ENCODE measurements around the gene CYTL1. TPM values are rescaled to one million over a fixed set of nuclear protein-coding genes. Genes with fewer than 3 reads are reported as not detected.
"Not testable (repeated sequence)": the region's sequence is repeated elsewhere in the genome, so short reads cannot be mapped to it uniquely, and the experiment has no call there.

Gene CYTL1, protein sequence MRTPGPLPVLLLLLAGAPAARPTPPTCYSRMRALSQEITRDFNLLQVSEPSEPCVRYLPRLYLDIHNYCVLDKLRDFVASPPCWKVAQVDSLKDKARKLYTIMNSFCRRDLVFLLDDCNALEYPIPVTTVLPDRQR
- total RNA-seq, result 1 to 10 TPM in 1 of 5 donors, under 1 TPM in 2, not detected in 2; 0.38 to 1.6 (median 0.59) TPM
- total RNA-seq (2013), result 0.11 TPM
- total RNA-seq, result 0 to 1.6 (median 0.26) reads per million in 29 experiments

DNA sequence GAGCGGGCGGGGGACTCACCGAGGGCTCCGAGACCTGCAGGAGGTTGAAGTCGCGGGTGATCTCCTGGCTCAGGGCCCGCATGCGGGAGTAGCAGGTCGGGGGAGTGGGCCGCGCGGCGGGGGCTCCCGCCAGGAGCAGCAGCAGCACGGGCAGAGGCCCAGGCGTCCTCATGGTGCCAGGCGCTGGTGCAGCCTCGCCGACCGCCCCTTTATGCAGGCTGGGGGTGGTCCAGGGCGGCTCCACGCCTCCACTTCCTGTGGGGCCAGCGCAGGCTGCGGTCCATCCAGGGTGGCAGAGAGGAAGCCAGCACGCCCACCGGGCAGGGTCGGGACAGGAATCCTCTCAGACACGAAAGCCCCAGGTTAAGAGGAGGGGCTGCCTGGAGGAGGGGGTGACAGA, at the start of gene CYTL1:
Gene CYTL1, minus strand, starts transcription at position 185 of the 400 bp plus-strand sequence. Its CDS starts 13 bp downstream, at position 172.
- ATAC-seq (replicated peaks in 1 of 4) (peak in 2 of 4 experiments; percentile 24 to 35), DNase-seq (no peak)
- 13% methylated on average over 24 of the region's 28 CpGs for WGBS (ENCODE audit: insufficient coverage)
- Histone ChIP-seq H3K4me3 (ENCODE audit: control insufficient read depth in 1 of 2, extremely low read depth in 1 of 2, low read length in 1 of 2) (no peak within 1 kb of the TSS), H3K9me3 (no peaks in the 10 kb centered on the region), H3K36me3 (ENCODE audit: control insufficient read depth in 2 of 2, extremely low read depth in 1 of 2, insufficient read depth in 1 of 2, low read length in 1 of 2) (no peaks in the 10 kb centered on the region), H3K27ac (ENCODE audit: low read length) (no peak within 1 kb of the TSS), H3K4me1 (ENCODE audit: control insufficient read depth in 1 of 2, extremely low read depth in 1 of 2, insufficient read depth in 2 of 2, low read length in 2 of 2) (peaks cover 0 to 9% of the 10 kb centered on the region in 2 experiments), H3K27me3 (replicated peaks in 1 of 2; ENCODE audit: control insufficient read depth in 2 of 2, extremely low read depth in 1 of 2, insufficient read depth in 2 of 2, low read length in 1 of 2) (peaks cover 0 to 35% of the 10 kb centered on the region in 2 experiments)
- H3K27me3 Mint-ChIP-seq, result peaks cover 19 to 27% of the 10 kb centered on the region in 2 donors
- no peak within 1 kb of the TSS for H3K4me3 Mint-ChIP-seq
- no peaks in the 10 kb centered on the region for H3K36me3 Mint-ChIP-seq
- H3K4me1 Mint-ChIP-seq, result peaks cover 0 to 2% (median 0%) of the 10 kb centered on the region in 3 donors
- peaks cover 0 to 6% (median 0%) of the 10 kb centered on the region in 3 donors for H3K9me3 Mint-ChIP-seq
- ChIA-PET POLR2A (no interaction called here), CTCF (no interaction called here)
- H3K27ac Mint-ChIP-seq, result no peak within 1 kb of the TSS

DNA sequence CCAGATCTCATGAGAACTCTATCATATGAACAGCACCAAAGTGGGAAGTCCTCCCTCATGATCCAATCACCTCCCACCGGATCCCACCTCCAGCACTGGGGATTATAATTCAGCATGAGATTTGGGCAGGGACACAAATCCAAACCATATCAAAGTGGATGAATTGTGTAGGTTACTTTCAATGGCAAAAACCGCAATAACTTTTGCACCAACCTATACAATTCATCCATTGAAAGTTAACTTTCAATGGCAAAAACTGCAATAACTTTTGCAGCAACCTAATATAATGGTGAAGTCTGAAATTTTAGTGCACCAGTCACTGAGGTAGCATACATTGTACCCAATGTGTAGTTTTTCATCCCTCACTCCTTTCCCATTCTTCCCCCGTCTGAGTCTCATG, 48.6 kb upstream of the CYTL1 start:
- no peak for ATAC-seq (replicated peaks in 1 of 4)
- no peaks in the 10 kb centered on the region for H3K4me1 ChIP-seq (ENCODE audit: control insufficient read depth in 1 of 2, extremely low read depth in 1 of 2, insufficient read depth in 2 of 2, low read length in 2 of 2)
- Mint-ChIP-seq H3K36me3 (no peaks in the 10 kb centered on the region), H3K9me3 (peaks cover 6 to 12% (median 10%) of the 10 kb centered on the region in 3 donors), H3K4me3 (no peak overlapping the region), H3K4me1 (no peaks in the 10 kb centered on the region), H3K27ac (no peak overlapping the region), H3K27me3 (peaks cover 6 to 8% of the 10 kb centered on the region in 2 donors)
- CTCF ChIA-PET, result no interaction called here
- H3K4me3 ChIP-seq (ENCODE audit: control insufficient read depth in 1 of 2, extremely low read depth in 1 of 2, low read length in 1 of 2), result no peak overlapping the region
- POLR2A ChIA-PET, result no interaction called here
- no peak overlapping the region for H3K27ac ChIP-seq (ENCODE audit: low read length)
- no CpG with 5 or more reads among the region's 3 CpGs for WGBS (ENCODE audit: insufficient coverage)
- H3K36me3 ChIP-seq (ENCODE audit: control insufficient read depth in 2 of 2, extremely low read depth in 1 of 2, insufficient read depth in 1 of 2, low read length in 1 of 2), result no peaks in the 10 kb centered on the region
- no peak for DNase-seq
- no peaks in the 10 kb centered on the region for H3K9me3 ChIP-seq
- H3K27me3 ChIP-seq (replicated peaks in 1 of 2; ENCODE audit: control insufficient read depth in 2 of 2, extremely low read depth in 1 of 2, insufficient read depth in 2 of 2, low read length in 1 of 2), result peaks cover 0 to 7% of the 10 kb centered on the region in 2 experiments

DNA sequence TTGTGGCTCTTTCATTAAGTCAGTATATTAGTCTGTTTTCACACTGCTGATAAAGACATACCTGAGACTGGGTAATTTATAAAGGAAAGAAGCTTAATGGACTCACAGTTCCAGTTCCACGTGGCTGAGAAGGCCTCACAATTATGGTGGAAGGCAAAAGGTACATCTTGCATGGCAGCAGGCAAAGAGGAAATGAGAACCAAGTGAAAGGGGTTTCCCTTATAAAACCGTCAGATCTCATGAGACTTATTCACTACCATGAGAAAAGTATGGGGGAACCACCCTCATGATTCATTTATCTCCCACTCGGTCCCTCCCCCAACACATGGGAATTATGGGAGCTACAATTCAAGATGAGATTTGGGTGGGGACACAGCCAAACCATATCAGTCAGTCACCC, 47.7 kb upstream of the CYTL1 start:
- H3K4me1 ChIP-seq (ENCODE audit: control insufficient read depth in 1 of 2, extremely low read depth in 1 of 2, insufficient read depth in 2 of 2, low read length in 2 of 2); POLR2A ChIA-PET; H3K4me3 Mint-ChIP-seq; H3K9me3 ChIP-seq; H3K4me1 Mint-ChIP-seq; H3K27me3 ChIP-seq (replicated peaks in 1 of 2; ENCODE audit: control insufficient read depth in 2 of 2, extremely low read depth in 1 of 2, insufficient read depth in 2 of 2, low read length in 1 of 2); H3K27ac Mint-ChIP-seq; H3K27ac ChIP-seq (ENCODE audit: low read length); H3K9me3 Mint-ChIP-seq; DNase-seq; H3K36me3 Mint-ChIP-seq; H3K27me3 Mint-ChIP-seq; CTCF ChIA-PET; H3K36me3 ChIP-seq (ENCODE audit: control insufficient read depth in 2 of 2, extremely low read depth in 1 of 2, insufficient read depth in 1 of 2, low read length in 1 of 2); H3K4me3 ChIP-seq (ENCODE audit: control insufficient read depth in 1 of 2, extremely low read depth in 1 of 2, low read length in 1 of 2); ATAC-seq (replicated peaks in 1 of 4): not testable (repeated sequence)
- WGBS (ENCODE audit: insufficient coverage), result no CpG with 5 or more reads among the region's 3 CpGs

DNA sequence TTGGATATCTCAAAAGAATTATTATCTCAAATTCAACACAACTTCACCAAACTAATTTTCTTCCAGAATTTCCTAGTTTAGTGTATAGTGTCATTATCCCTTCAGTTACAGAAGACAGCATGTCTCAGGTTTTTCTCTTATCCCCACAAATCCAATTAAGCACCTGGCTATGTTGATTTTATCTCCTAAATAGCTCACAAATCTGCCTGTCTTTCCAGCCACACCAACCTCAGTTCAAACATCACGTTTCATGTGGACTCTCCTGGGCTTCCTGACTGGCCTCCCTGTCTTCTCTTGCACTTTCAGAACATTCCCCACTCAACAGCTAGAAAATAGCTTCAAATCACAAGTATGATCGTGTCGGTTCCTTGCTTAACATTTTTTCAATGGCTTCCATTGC, 46.8 kb upstream of the CYTL1 start:
- Histone ChIP-seq H3K27me3 (replicated peaks in 1 of 2; ENCODE audit: control insufficient read depth in 2 of 2, extremely low read depth in 1 of 2, insufficient read depth in 2 of 2, low read length in 1 of 2) (peaks cover 0 to 7% of the 10 kb centered on the region in 2 experiments), H3K4me3 (ENCODE audit: control insufficient read depth in 1 of 2, extremely low read depth in 1 of 2, low read length in 1 of 2) (no peak overlapping the region), H3K4me1 (ENCODE audit: control insufficient read depth in 1 of 2, extremely low read depth in 1 of 2, insufficient read depth in 2 of 2, low read length in 2 of 2) (no peaks in the 10 kb centered on the region), H3K36me3 (ENCODE audit: control insufficient read depth in 2 of 2, extremely low read depth in 1 of 2, insufficient read depth in 1 of 2, low read length in 1 of 2) (no peaks in the 10 kb centered on the region), H3K27ac (ENCODE audit: low read length) (no peak overlapping the region), H3K9me3 (no peaks in the 10 kb centered on the region)
- Mint-ChIP-seq H3K27ac (no peak overlapping the region), H3K27me3 (peaks cover 6 to 8% of the 10 kb centered on the region in 2 donors), H3K4me1 (no peaks in the 10 kb centered on the region), H3K9me3 (peaks cover 6 to 11% (median 8%) of the 10 kb centered on the region in 3 donors), H3K4me3 (no peak overlapping the region), H3K36me3 (no peaks in the 10 kb centered on the region)
- ChIA-PET POLR2A (no interaction called here), CTCF (no interaction called here)
- no peak for ATAC-seq (replicated peaks in 1 of 4)
- 39% methylated on average over 3 of the region's 3 CpGs for WGBS (ENCODE audit: insufficient coverage)
- DNase-seq, result no peak

DNA sequence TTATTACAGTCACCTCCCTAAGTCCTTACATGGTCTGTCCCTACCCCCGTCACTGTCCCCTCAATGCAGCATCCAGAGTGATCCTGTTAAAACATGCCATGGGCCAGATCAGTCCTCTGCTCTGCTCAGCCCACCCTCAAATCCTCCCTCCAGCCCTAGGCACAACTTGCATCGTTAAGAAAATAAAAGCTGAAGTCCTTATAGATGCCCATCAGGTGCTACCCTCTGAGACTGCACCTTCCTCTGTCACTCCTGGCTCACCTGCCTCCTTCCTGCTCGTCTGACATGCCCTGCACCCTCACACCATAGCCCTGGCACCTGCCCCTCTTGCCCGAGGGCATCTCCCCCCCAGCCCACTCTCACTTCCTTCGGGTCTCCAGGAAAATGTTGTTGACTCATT, 36.2 kb upstream of the CYTL1 start:
- Mint-ChIP-seq H3K4me1 (peaks cover 7 to 13% (median 12%) of the 10 kb centered on the region in 3 donors), H3K36me3 (no peaks in the 10 kb centered on the region), H3K4me3 (no peak overlapping the region), H3K27ac (no peak overlapping the region), H3K9me3 (peaks cover 0 to 7% (median 0%) of the 10 kb centered on the region in 3 donors), H3K27me3 (peaks cover 23 to 34% of the 10 kb centered on the region in 2 donors)
- H3K4me3 ChIP-seq (ENCODE audit: control insufficient read depth in 1 of 2, extremely low read depth in 1 of 2, low read length in 1 of 2), result no peak overlapping the region
- DNase-seq (no peak), ATAC-seq (replicated peaks in 1 of 4) (no peak)
- no peaks in the 10 kb centered on the region for H3K9me3 ChIP-seq
- peaks cover 6 to 18% of the 10 kb centered on the region in 2 experiments for H3K4me1 ChIP-seq (ENCODE audit: control insufficient read depth in 1 of 2, extremely low read depth in 1 of 2, insufficient read depth in 2 of 2, low read length in 2 of 2)
- no peaks in the 10 kb centered on the region for H3K36me3 ChIP-seq (ENCODE audit: control insufficient read depth in 2 of 2, extremely low read depth in 1 of 2, insufficient read depth in 1 of 2, low read length in 1 of 2)
- POLR2A ChIA-PET, result no interaction called here
- WGBS (ENCODE audit: insufficient coverage), result 58% methylated on average over 3 of the region's 5 CpGs
- no peak overlapping the region for H3K27ac ChIP-seq (ENCODE audit: low read length)
- peaks cover 0 to 34% of the 10 kb centered on the region in 2 experiments for H3K27me3 ChIP-seq (replicated peaks in 1 of 2; ENCODE audit: control insufficient read depth in 2 of 2, extremely low read depth in 1 of 2, insufficient read depth in 2 of 2, low read length in 1 of 2)
- CTCF ChIA-PET, result no interaction called here

DNA sequence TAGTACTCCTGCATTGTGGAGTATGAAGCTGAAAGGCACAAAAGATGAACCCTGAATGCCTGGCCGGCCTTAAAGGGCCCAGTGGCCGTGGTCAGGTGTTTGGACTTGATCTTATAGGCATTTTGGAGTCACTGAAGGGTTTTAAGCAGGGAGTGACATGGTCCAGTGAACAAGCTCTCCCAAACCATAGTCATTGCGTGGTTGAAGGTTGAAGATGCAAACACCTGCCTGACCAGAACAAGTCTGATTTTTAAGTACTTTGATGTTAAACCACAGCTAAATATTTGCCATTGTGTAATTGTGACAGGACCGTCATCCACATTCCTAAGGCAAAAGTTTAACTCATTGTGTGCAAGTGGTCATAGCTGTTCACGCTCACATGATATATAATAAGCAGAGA, 35.3 kb upstream of the CYTL1 start:
- WGBS (ENCODE audit: insufficient coverage), result no CpG with 5 or more reads among the region's 5 CpGs
- H3K27me3 Mint-ChIP-seq, result peaks cover 31 to 43% of the 10 kb centered on the region in 2 donors
- ChIA-PET CTCF (interaction anchor here in 1 of 2 donors (0.7 kb wide), 1 partner anchor 409 kb away, joined by 3 read pairs; no protein-coding TSS in a partner anchor), POLR2A (no interaction called here)
- H3K27me3 ChIP-seq (replicated peaks in 1 of 2; ENCODE audit: control insufficient read depth in 2 of 2, extremely low read depth in 1 of 2, insufficient read depth in 2 of 2, low read length in 1 of 2), result peaks cover 0 to 43% of the 10 kb centered on the region in 2 experiments
- H3K4me3 Mint-ChIP-seq, result no peak overlapping the region
- DNase-seq, result no peak
- no peak overlapping the region for H3K27ac ChIP-seq (ENCODE audit: low read length)
- H3K4me3 ChIP-seq (ENCODE audit: control insufficient read depth in 1 of 2, extremely low read depth in 1 of 2, low read length in 1 of 2), result no peak overlapping the region
- H3K9me3 Mint-ChIP-seq, result peaks cover 0 to 4% (median 0%) of the 10 kb centered on the region in 3 donors
- H3K27ac Mint-ChIP-seq, result no peak overlapping the region
- H3K9me3 ChIP-seq, result no peaks in the 10 kb centered on the region
- H3K36me3 ChIP-seq (ENCODE audit: control insufficient read depth in 2 of 2, extremely low read depth in 1 of 2, insufficient read depth in 1 of 2, low read length in 1 of 2), result no peaks in the 10 kb centered on the region
- peaks cover 6 to 20% of the 10 kb centered on the region in 2 experiments for H3K4me1 ChIP-seq (ENCODE audit: control insufficient read depth in 1 of 2, extremely low read depth in 1 of 2, insufficient read depth in 2 of 2, low read length in 2 of 2)
- ATAC-seq (replicated peaks in 1 of 4), result no peak
- no peaks in the 10 kb centered on the region for H3K36me3 Mint-ChIP-seq
- H3K4me1 Mint-ChIP-seq, result peaks cover 11 to 17% (median 15%) of the 10 kb centered on the region in 3 donors

Measured in T-cell (primary cell).